Thyroid gland (tissue), 4 donors: ENCODE measurements around the gene MAML3. TPM values are rescaled to one million over a fixed set of nuclear protein-coding genes. Genes with fewer than 3 reads are reported as not detected.

Source experiments
- DNase-seq, 2 donors: peaks; one replicate each; pipeline ENCODE4 v3.0.0-alpha.2; 2019
- H3K27ac ChIP-seq, 3 donors: fragments of 200-600 bp; sonication (generic); 1 replicate in 2 of 3; 2 replicates in 1 of 3; pipeline ENCODE4 v1.5.1; 2016 to 2019; ENCODE audit warnings: mild to moderate bottlenecking in 1 of 3, moderate library complexity in 1 of 3
- H3K27me3 ChIP-seq: fragments of 200-600 bp; sonication (generic); one replicate; pipeline ENCODE4 v1.5.1; 2019
- H3K36me3 ChIP-seq, 2 donors: fragments of 200-600 bp; sonication (generic); one replicate each; pipeline ENCODE4 v1.5.1; 2016 to 2019
- H3K4me1 ChIP-seq, 2 donors: fragments of 200-600 bp; sonication (generic); one replicate each; pipeline ENCODE4 v1.5.1; 2017 to 2019
- H3K4me3 ChIP-seq, 3 donors: fragments of 200-600 bp; sonication (generic); replicated peaks in 1 of 3; 1 replicate in 2 of 3; 2 replicates in 1 of 3; pipeline ENCODE4 v1.5.1; 2016; ENCODE audit warnings: mild to moderate bottlenecking in 1 of 3
- H3K9me3 ChIP-seq: fragments of 200-600 bp; sonication (generic); one replicate; pipeline ENCODE4 v1.5.1; 2017
- CTCF ChIP-seq, 6 experiments: fragments of 200-600 bp in 3 of 6; fragments of 450-650 bp in 3 of 6; sonication (generic) in 3 of 6; IDR thresholded peaks; one replicate each; pipeline ENCODE4 v1.5.1; 2016 to 2019; ENCODE audit warnings: antibody characterized with exemption in 6 of 6, mild to moderate bottlenecking in 2 of 6, inconsistent platforms in 1 of 6, moderate library complexity in 1 of 6
- POLR2A ChIP-seq, 2 donors: fragments of 450-650 bp; IDR thresholded peaks; one replicate each; pipeline ENCODE4 v1.6.1; 2017; ENCODE audit warnings: antibody characterized with exemption in 2 of 2, mild to moderate bottlenecking in 2 of 2, moderate library complexity in 1 of 2
- WGBS, 2 donors: methylation state at CpG; one replicate each; pipeline ENCODE4 v1.1.5; 2017; 5-methylcytosine and 5-hydroxymethylcytosine counted together
- intact Hi-C: fragments of 100-400 bp; cut with DNase I; formaldehyde crosslinking; loops from one replicate; pipeline ENCODE4 v1.15.1; 2023
- total RNA-seq, 4 donors: library from RNA; depleted of rRNA; stranded (reverse); fragments of >200 nt; gene quantifications; one replicate each; pipeline ENCODE4 v1.2.3, GENCODE V29; 2016

The MAML3 gene
- total RNA-seq, 4 donors from 2014 or later, result 5.7 to 14.1 (median 11.4) TPM

- DNase-seq, result peak; percentile 82 to 85
- H3K27ac ChIP-seq, result peak overlapping the region; percentile 98 to 100 (median 98)
- TF ChIP-seq CTCF (IDR thresholded peaks at IDR 0.05) (peak in 3 of 6 experiments; percentile 1 to 36 (median 23)), POLR2A (IDR thresholded peaks at IDR 0.05) (no peak)
- no peaks in the 10 kb centered on the region for H3K36me3 ChIP-seq
- intact Hi-C loops, result loop anchor here (2.0 to 10.0 kb wide), 3 partner anchors 101 to 415 kb away; partner anchors contain the start of gene SCOC
- H3K4me3 ChIP-seq, result peak overlapping the region; percentile 85 to 91 (median 89)
- H3K4me1 ChIP-seq, result peaks cover 4 to 7% of the 10 kb centered on the region in 2 donors
- no peaks in the 10 kb centered on the region for H3K27me3 ChIP-seq
- H3K9me3 ChIP-seq, result no peaks in the 10 kb centered on the region
- 1% methylated on average over 25 to 37 of the region's 50 CpGs for WGBS, 2 donors
Observed at GRCh38 chr4:140152013-140152703, 1.8 kb downstream of the MAML3 start.

GRCh38 chr4:140151699-140152012 lies 2.3 kb downstream of the MAML3 start:
- H3K36me3 ChIP-seq, result no peaks in the 10 kb centered on the region
- H3K27ac ChIP-seq, result peak overlapping the region; percentile 98 to 100 (median 98)
- peaks cover 4 to 7% of the 10 kb centered on the region in 2 donors for H3K4me1 ChIP-seq
- TF ChIP-seq CTCF (IDR thresholded peaks at IDR 0.05) (peak in 1 of 6 experiments; percentile 25), POLR2A (IDR thresholded peaks at IDR 0.05) (peak in 1 of 2 donors; percentile 76)
- H3K27me3 ChIP-seq, result no peaks in the 10 kb centered on the region
- peak overlapping the region; percentile 85 to 91 (median 89) for H3K4me3 ChIP-seq
- intact Hi-C loops, result loop anchor here (2.0 to 10.0 kb wide), 3 partner anchors 101 to 414 kb away; partner anchors contain the start of gene SCOC
- WGBS, 2 donors, result 0% methylated on average over 10 of the region's 11 CpGs
- no peaks in the 10 kb centered on the region for H3K9me3 ChIP-seq
- DNase-seq, result peak; percentile 93 to 94

GRCh38 chr4:140150886-140151698 lies 2.9 kb downstream of the MAML3 start:
- peak; percentile 94 for DNase-seq
- no peaks in the 10 kb centered on the region for H3K9me3 ChIP-seq
- H3K36me3 ChIP-seq, result no peaks in the 10 kb centered on the region
- peak overlapping the region; percentile 98 to 100 (median 98) for H3K27ac ChIP-seq
- intact Hi-C loops, result loop anchor here (5.0 to 10.0 kb wide), 2 partner anchors 224 to 414 kb away; partner anchors contain the start of gene SCOC
- 0 to 1% methylated on average over 26 to 34 of the region's 84 CpGs for WGBS, 2 donors
- peaks cover 4 to 7% of the 10 kb centered on the region in 2 donors for H3K4me1 ChIP-seq
- H3K4me3 ChIP-seq, result peak overlapping the region; percentile 85 to 91 (median 89)
- H3K27me3 ChIP-seq, result no peaks in the 10 kb centered on the region
- no peak for TF ChIP-seq CTCF (IDR thresholded peaks at IDR 0.05)
- TF ChIP-seq POLR2A (IDR thresholded peaks at IDR 0.05), result peak; percentile 52 to 67

GRCh38 chr4:140150636-140150885 lies 3.4 kb downstream of the MAML3 start:
- Histone ChIP-seq H3K4me3 (peak overlapping the region; percentile 22 to 89 (median 85)), H3K36me3 (no peaks in the 10 kb centered on the region), H3K27ac (peak overlapping the region; percentile 98 to 100 (median 98)), H3K9me3 (no peaks in the 10 kb centered on the region), H3K4me1 (peaks cover 4 to 7% of the 10 kb centered on the region in 2 donors), H3K27me3 (no peaks in the 10 kb centered on the region)
- 0 to 1% methylated on average over 13 of the region's 13 CpGs for WGBS, 2 donors
- peak in 1 of 2 donors; percentile 92 for DNase-seq
- intact Hi-C loops, result loop anchor here (5.0 to 10.0 kb wide), 2 partner anchors 224 to 413 kb away; partner anchors contain the start of gene SCOC
- no peak for TF ChIP-seq CTCF (IDR thresholded peaks at IDR 0.05)
- TF ChIP-seq POLR2A (IDR thresholded peaks at IDR 0.05), result no peak
